GM13977 (cell line): ENCODE results near the gene MRPS26.

Source experiments
- DNase-seq: peaks from one replicate; pipeline ENCODE4 v3.0.0; 2012; ENCODE audit warnings: low spot score
- in situ Hi-C: fragments of 300-500 bp; cut with MboI; formaldehyde crosslinking; loops from one replicate; pipeline ENCODE4 v1.12.0; 2022; ENCODE audit warnings: low sequenced_read_pairs, low pct_unique_long_range_greater_than_20kb, mixed read lengths, inconsistent platforms; ENCODE audit not compliant: unreplicated experiment
- TF ChIP-seq, protein P1 (sequence below): IDR thresholded peaks from 2 replicates; pipeline ENCODE4 v1.5.1; 2012; ENCODE audit warnings: mild to moderate bottlenecking, control low read depth; ENCODE audit not compliant: insufficient read depth; ENCODE audit errors: extremely low read depth, missing control alignments

The MRPS26 gene

DNA sequence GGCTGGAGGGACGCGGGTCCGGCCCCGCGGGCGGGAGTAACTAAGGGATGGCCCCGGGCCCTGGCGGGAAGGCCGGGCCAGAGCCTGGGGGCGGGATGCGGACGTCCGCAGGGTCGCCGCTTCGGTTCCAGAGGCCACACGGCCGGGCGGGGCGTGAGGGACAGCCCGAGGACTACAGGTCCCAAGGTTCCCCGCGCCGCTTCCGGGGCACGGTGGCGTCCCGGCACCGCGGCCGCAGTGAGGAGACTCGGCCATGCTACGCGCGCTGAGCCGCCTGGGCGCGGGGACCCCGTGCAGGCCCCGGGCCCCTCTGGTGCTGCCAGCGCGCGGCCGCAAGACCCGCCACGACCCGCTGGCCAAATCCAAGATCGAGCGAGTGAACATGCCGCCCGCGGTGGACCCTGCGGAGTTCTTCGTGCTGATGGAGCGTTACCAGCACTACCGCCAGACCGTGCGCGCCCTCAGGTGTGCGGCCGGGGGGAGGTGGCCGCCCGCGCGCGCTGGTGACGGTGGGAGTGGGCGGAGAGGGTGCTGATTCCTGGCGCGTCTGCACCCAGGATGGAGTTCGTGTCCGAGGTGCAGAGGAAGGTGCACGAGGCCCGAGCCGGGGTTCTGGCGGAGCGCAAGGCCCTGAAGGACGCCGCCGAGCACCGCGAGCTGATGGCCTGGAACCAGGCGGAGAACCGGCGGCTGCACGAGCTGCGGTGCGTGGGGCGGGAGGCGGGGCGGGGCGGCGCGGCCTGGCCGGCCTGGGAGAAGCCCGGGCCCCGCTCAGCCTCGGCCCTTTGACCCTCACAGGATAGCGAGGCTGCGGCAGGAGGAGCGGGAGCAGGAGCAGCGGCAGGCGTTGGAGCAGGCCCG, at the start of gene MRPS26:
Gene MRPS26 (plus strand): TSS at position 237 of the 861 bp plus-strand sequence. CDS start 17 bp downstream, at position 254.
- TF ChIP-seq, protein P1, sequence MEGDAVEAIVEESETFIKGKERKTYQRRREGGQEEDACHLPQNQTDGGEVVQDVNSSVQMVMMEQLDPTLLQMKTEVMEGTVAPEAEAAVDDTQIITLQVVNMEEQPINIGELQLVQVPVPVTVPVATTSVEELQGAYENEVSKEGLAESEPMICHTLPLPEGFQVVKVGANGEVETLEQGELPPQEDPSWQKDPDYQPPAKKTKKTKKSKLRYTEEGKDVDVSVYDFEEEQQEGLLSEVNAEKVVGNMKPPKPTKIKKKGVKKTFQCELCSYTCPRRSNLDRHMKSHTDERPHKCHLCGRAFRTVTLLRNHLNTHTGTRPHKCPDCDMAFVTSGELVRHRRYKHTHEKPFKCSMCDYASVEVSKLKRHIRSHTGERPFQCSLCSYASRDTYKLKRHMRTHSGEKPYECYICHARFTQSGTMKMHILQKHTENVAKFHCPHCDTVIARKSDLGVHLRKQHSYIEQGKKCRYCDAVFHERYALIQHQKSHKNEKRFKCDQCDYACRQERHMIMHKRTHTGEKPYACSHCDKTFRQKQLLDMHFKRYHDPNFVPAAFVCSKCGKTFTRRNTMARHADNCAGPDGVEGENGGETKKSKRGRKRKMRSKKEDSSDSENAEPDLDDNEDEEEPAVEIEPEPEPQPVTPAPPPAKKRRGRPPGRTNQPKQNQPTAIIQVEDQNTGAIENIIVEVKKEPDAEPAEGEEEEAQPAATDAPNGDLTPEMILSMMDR: no peak
- DNase-seq: peak; percentile 97
- in situ Hi-C loops: no loop called here

DNA sequence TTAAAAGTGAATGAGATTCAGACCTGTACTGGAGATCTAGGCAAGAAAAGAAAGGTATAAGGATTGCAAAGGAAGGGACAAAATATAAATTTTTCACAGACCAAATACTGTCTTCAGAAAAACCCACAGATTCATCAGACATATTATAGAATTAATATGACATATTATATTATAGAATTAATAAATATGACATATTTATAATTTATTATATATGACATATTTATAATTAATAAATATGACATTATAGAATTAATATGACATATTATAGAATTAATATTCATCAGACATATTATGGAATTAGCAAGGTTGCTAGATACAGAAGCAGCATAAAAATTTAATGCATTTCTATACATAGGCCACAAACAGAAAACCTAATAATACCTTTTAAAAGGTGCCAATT, 47.1 kb upstream of the MRPS26 start:
- in situ Hi-C loops: no loop called here
- no peak for DNase-seq
- TF ChIP-seq, protein P1: no peak

DNA sequence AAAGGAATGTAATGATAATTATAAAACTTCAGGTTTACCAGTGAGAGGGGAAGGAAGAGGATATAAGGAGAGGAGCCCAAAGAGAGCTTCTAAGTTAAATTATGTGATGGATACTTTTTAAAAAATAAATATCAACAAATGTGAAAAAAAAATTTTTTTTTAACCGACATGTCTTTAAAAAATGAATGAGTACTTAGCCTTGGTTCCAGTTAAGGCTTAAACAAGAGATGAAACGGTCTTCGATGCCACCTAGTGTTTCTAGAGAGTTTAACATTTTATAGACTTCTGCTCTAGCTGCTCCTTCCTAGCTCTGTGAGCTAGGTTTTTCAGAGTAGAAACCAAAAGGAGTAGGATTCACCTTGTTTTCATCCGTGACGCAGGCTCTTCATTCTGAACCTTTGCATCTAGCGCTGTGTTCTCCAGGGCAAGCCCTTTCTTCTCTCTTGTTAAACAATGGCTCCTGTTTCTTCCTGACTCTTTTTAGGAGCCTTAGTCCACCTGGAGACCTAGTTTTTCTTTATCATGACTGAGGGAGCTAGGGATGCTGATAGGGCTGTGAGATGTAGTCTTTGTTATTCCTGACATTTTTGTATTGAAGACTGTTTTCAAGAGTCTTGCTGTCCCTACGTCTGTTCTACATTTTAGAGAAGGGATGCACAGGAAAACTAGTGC, 44.9 kb upstream of the MRPS26 start:
- in situ Hi-C loops: no loop called here
- TF ChIP-seq, protein P1: peak; percentile 52
- peak; percentile 69 for DNase-seq

DNA sequence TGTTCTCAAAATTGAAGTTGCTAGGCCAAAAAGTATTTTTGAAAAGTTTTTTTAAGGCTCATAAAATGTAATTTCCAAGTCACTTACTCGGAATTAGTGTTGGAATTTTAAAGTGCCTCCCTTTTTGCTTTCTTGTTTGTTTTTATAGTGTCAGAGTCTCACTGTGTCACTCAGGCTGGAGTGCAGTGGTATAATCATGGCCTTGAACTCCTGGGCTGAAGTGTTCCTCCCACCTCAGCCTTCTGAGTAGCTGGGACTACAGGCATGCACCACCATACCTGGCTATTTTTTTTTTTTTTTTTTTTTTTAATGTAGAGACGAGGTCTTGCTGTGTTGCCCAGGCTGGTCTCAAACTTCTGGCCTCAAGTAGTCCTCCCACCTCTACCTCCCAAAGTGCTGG, 42.4 kb upstream of the MRPS26 start:
- TF ChIP-seq, protein P1: no peak
- DNase-seq: no peak
- in situ Hi-C loops: no loop called here

DNA sequence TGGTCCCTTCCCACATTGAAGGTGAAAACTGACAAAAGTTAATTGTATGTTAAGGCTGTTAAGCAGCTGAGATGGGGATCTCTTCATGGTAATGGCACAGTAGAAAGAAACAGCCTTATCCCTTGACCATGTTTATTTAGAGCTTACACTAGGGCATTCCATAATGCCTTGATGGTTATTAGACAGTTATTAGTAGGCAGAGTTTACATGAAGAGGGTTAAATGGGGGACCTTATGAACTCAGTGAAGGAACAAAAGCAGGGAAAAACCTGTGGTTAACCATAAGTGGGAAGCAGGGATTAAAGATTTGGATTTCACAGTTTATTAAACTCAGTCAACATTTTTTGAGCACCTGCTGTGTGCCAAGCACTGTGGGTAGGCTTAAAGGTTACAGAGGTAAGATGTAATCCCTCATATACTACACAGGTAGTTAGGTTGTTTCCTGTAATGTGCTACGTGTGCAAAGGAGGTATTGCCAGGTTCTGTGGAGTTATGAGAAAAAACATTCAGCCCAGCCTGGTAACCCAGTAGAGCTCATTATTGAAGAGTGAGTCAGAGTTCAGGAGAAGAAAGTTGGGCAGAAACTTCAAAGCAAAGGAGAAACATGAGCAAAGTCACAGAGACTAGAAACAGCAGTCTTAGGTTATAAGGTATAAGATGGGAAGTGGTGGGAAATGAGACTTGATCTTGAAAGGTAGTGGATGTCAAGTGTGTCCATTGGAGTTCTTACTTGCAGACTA, 34.7 kb upstream of the MRPS26 start:
- TF ChIP-seq, protein P1: no peak
- in situ Hi-C loops: no loop called here
- no peak for DNase-seq

DNA sequence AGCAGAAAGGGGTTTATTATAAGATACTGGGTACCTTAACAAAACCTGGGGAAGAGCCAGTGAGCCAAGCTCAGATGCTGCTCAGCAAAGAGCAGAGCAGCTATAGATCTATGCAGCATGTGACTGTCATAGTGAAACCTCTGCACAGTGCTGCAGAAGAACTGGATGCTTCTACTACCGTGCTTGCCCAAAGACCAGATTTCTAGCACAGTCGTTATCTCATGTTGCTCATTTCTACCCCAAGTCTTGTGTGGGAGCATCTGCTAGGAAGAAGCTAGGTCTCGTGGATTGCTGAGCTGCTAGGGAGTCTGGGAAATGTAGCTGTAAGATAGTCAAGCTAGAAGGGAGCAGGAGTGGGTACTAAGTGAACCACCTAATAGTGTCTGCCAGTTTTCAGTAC, 34.1 kb upstream of the MRPS26 start:
- no peak for DNase-seq
- in situ Hi-C loops: no loop called here
- TF ChIP-seq, protein P1: no peak
